ENCODE measurements around the gene CRISP1.

GRCh38 chr6:49835140-49835539 lies 31.2 kb downstream of the CRISP1 start:
- TF ChIP-seq CTCF (IDR thresholded peaks at IDR 0.05) (no peak), POLR2A (IDR thresholded peaks at IDR 0.05) (no peak), POLR2AphosphoS5 (IDR thresholded peaks at IDR 0.05) (no peak)
